OCI-LY3 (cell line): ENCODE results near the gene FOXR1.

Experiments used
- H2AFZ ChIP-seq: fragments of 200-600, 300-600 bp; shearing (Covaris generic); 2 replicates; pipeline ENCODE4 v1.6.0; 2014; ENCODE audit warnings: antibody characterized with exemption, low read depth, low read length
- H3K27ac ChIP-seq: fragments of 200-600, 300-600 bp; sonication (generic); 2 replicates; pipeline ENCODE4 v1.5.1; 2014; ENCODE audit warnings: mild to moderate bottlenecking, low read length, moderate library complexity, mixed read lengths
- H3K27me3 ChIP-seq: fragments of 200-600, 300-600 bp; sonication (generic); 2 replicates; pipeline ENCODE4 v1.6.1; 2014; ENCODE audit warnings: low read depth, low read length, mixed read lengths
- H3K36me3 ChIP-seq: fragments of 200-600, 300-600 bp; sonication (generic); replicated peaks from 2 replicates; pipeline ENCODE3; 2014; ENCODE audit warnings: low read depth, low read length, mixed read lengths
- H3K4me1 ChIP-seq: fragments of 300-600, 200-600 bp; sonication (generic); 2 replicates; pipeline ENCODE4 v1.6.1; 2014; ENCODE audit warnings: low read length, mixed read lengths
- H3K4me2 ChIP-seq: fragments of 200-600, 300-600 bp; sonication (generic); 2 replicates; pipeline ENCODE4 v1.6.1; 2014; ENCODE audit warnings: low read length, mixed read lengths
- H3K4me3 ChIP-seq: fragments of 300-600, 200-600 bp; sonication (generic); 2 replicates; pipeline ENCODE4 v1.5.1; 2014; ENCODE audit warnings: antibody characterized with exemption, mild to moderate bottlenecking, low read length, moderate library complexity
- H3K79me2 ChIP-seq: fragments of 300-600, 200-600 bp; shearing (Covaris generic); 2 replicates; pipeline ENCODE4 v1.6.1; 2014; ENCODE audit warnings: mild to moderate bottlenecking, low read length, mixed read lengths
- H3K9ac ChIP-seq: fragments of 300-600, 200-600 bp; shearing (Covaris generic); 2 replicates; pipeline ENCODE4 v1.6.0; 2014; ENCODE audit warnings: mild to moderate bottlenecking, low read length, moderate library complexity
- H3K9me3 ChIP-seq: fragments of 200-600, 300-600 bp; shearing (Covaris generic); 2 replicates; pipeline ENCODE4 v1.6.1; 2014; ENCODE audit warnings: low read length, mixed read lengths; ENCODE audit not compliant: insufficient read depth
- H4K20me1 ChIP-seq: fragments of 200-600, 300-600 bp; sonication (generic); 2 replicates; pipeline ENCODE4 v1.6.1; 2016; ENCODE audit warnings: low read length, mixed read lengths; ENCODE audit not compliant: insufficient read depth
- EZH2phosphoT487 ChIP-seq: fragments of 200-600 bp; shearing (Covaris generic); IDR thresholded peaks from 2 replicates; pipeline ENCODE4 v1.6.1; 2018; ENCODE audit warnings: antibody characterized with exemption, mixed run types, low read depth
- TF ChIP-seq, protein P1 (sequence below): fragments of 200-600, 300-600 bp; sonication (generic); IDR thresholded peaks from 2 replicates; pipeline ENCODE4 v1.5.1; 2014; ENCODE audit warnings: antibody characterized with exemption, low read length, low read depth

FOXR1 gene

DNA sequence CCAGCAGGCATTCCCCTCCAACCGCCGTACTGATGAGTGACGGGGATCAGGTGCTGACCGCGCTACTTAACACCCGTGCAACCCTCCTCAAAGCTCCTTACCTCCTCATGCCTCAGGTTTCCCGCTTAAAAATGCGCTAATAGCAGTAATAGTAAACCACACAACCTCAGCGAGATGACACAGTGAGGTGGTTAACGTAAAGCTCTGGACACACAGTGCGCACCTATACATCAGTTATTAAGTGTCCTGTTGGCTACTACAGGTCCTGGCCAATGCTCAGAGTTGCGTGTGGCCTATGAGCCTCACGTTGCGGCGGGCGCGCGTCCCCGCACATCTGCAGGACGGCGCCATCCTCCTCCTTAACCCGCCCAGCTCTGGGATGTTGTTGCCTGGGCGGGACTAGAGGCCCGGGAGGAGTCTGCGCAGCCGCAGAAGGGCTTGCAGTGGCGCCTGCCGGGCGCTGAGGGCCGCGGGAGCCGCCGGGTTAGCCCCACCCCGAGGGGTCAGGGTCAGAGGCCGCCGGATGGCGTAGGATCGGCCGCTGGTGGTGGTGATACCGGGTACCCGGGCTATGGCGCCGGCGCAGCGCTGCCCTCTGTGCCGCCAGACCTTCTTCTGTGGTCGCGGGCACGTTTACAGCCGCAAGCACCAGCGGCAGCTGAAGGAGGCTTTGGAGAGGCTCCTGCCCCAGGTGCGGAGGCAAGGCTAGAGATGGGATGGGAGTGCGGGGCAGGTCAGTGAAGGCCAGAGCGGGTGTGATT, 26.2 kb downstream of the FOXR1 start, which contains the start of gene CENATAC:
Gene CENATAC, plus strand, starts transcription at position 512 of the 761 bp plus-strand sequence. Its CDS starts 60 bp downstream, at position 572.
- peaks cover 34% of the 10 kb centered on the region for H3K79me2 ChIP-seq
- H3K4me2 ChIP-seq, result peak within 1 kb of the TSS; percentile 81
- H3K27ac ChIP-seq, result peak within 1 kb of the TSS; percentile 22; the same call in 1 of the 2 replicates
- H3K27me3 ChIP-seq, result no peaks in the 10 kb centered on the region
- TF ChIP-seq, protein P1, sequence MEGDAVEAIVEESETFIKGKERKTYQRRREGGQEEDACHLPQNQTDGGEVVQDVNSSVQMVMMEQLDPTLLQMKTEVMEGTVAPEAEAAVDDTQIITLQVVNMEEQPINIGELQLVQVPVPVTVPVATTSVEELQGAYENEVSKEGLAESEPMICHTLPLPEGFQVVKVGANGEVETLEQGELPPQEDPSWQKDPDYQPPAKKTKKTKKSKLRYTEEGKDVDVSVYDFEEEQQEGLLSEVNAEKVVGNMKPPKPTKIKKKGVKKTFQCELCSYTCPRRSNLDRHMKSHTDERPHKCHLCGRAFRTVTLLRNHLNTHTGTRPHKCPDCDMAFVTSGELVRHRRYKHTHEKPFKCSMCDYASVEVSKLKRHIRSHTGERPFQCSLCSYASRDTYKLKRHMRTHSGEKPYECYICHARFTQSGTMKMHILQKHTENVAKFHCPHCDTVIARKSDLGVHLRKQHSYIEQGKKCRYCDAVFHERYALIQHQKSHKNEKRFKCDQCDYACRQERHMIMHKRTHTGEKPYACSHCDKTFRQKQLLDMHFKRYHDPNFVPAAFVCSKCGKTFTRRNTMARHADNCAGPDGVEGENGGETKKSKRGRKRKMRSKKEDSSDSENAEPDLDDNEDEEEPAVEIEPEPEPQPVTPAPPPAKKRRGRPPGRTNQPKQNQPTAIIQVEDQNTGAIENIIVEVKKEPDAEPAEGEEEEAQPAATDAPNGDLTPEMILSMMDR, result no peak
- no peak for TF ChIP-seq EZH2phosphoT487
- no peaks in the 10 kb centered on the region for H3K9me3 ChIP-seq
- H3K4me1 ChIP-seq, result peaks cover 12% of the 10 kb centered on the region
- peak within 1 kb of the TSS; percentile 93 for H3K4me3 ChIP-seq
- H3K9ac ChIP-seq, result peak within 1 kb of the TSS; percentile 79
- peaks cover 12% of the 10 kb centered on the region for H3K36me3 ChIP-seq
- peak within 1 kb of the TSS; percentile 87 for H2AFZ ChIP-seq
- no peaks in the 10 kb centered on the region for H4K20me1 ChIP-seq

DNA sequence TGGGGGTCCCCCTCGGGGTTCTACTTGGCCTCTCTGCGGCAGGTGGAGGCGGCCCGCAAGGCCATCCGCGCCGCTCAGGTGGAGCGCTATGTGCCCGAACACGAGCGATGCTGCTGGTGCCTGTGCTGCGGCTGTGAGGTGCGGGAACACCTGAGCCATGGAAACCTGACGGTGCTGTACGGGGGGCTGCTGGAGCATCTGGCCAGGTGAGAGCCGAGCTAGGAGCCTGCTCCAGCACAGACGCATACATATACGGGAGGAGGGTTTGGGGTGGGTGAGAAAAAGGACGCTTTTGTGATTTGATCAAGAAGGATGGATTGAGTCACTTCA, 26.8 kb downstream of the FOXR1 start:
- Histone ChIP-seq H3K4me1 (peaks cover 12% of the 10 kb centered on the region), H3K4me2 (peak overlapping the region; percentile 81), H3K9me3 (no peaks in the 10 kb centered on the region), H2AFZ (peak overlapping the region; percentile 62), H3K27me3 (no peaks in the 10 kb centered on the region), H3K27ac (0 out of 2 replicates have a peak overlapping the region, but pooled peaks have one; percentile 21), H3K36me3 (peaks cover 12% of the 10 kb centered on the region), H3K79me2 (peaks cover 34% of the 10 kb centered on the region), H4K20me1 (no peaks in the 10 kb centered on the region), H3K9ac (peak overlapping the region; percentile 79), H3K4me3 (peak overlapping the region; percentile 93)
- TF ChIP-seq EZH2phosphoT487, result no peak
- TF ChIP-seq, protein P1, result no peak

GRCh38 chr11:118998822-118999221, 27.3 kb downstream of the FOXR1 start:
- Histone ChIP-seq H4K20me1 (no peaks in the 10 kb centered on the region), H3K79me2 (peaks cover 34% of the 10 kb centered on the region), H3K36me3 (peaks cover 12% of the 10 kb centered on the region), H2AFZ (no peak overlapping the region), H3K27me3 (no peaks in the 10 kb centered on the region), H3K4me1 (peaks cover 12% of the 10 kb centered on the region), H3K27ac (no peak overlapping the region), H3K4me3 (peak overlapping the region; percentile 93), H3K4me2 (peak overlapping the region; percentile 81), H3K9ac (peak overlapping the region; percentile 79), H3K9me3 (no peaks in the 10 kb centered on the region)
- TF ChIP-seq EZH2phosphoT487, result no peak
- TF ChIP-seq, protein P1, result no peak

GRCh38 chr11:119000906-119001305, 29.3 kb downstream of the FOXR1 start:
- Histone ChIP-seq H3K27me3 (no peaks in the 10 kb centered on the region), H3K4me3 (no peak overlapping the region), H3K36me3 (peaks cover 11% of the 10 kb centered on the region), H3K79me2 (peaks cover 34% of the 10 kb centered on the region), H3K4me1 (peaks cover 12% of the 10 kb centered on the region), H3K27ac (no peak overlapping the region), H3K9ac (no peak overlapping the region), H3K9me3 (no peaks in the 10 kb centered on the region), H2AFZ (no peak overlapping the region), H4K20me1 (no peaks in the 10 kb centered on the region), H3K4me2 (no peak overlapping the region)
- TF ChIP-seq EZH2phosphoT487, result no peak
- TF ChIP-seq, protein P1, result no peak
